ENCODE measurements around the gene DBNDD1.

DNA sequence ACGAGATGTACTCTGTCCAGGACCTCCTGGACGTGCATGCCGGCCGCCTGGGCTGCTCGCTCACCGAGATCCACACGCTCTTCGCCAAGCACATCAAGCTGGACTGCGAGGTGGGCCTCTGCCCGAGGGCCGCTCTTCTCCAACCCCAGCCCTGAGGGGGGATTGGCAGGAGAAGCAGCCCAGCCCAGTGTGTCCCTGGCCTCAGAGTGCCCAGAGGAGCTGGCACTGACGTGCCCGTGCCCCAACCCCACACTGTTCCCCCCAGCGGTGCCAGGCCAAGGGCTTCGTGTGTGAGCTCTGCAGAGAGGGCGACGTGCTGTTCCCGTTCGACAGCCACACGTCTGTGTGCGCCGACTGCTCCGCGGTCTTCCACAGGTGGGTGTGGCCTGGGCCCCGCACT lies 55.1 kb downstream of the DBNDD1 start:
- TF ChIP-seq POLR2A (IDR thresholded peaks at IDR 0.05) (no peak), CTCF (IDR thresholded peaks at IDR 0.05) (no peak)
